HUES6 (cell line): ENCODE results near the gene WNT10A.
"Not testable (repeated sequence)": the region's sequence is repeated elsewhere in the genome, so short reads cannot be mapped to it uniquely, and the experiment has no call there.

Source experiments
- H3K27ac ChIP-seq: 2 replicates; pipeline ENCODE4 v1.7.0; 2013; ENCODE audit warnings: low read depth, mild to moderate bottlenecking, low read length, inconsistent platforms
- H3K27me3 ChIP-seq: 2 replicates; pipeline ENCODE4 v1.6.1; 2013; ENCODE audit warnings: low read length; ENCODE audit not compliant: control insufficient read depth, insufficient read depth
- H3K36me3 ChIP-seq: 2 replicates; pipeline ENCODE4 v1.6.1; 2013; ENCODE audit warnings: low read length; ENCODE audit not compliant: control insufficient read depth, insufficient read depth
- H3K4me1 ChIP-seq: 2 replicates; pipeline ENCODE4 v1.6.1; 2013; ENCODE audit warnings: low read length; ENCODE audit not compliant: control insufficient read depth, insufficient read depth
- H3K4me3 ChIP-seq: 2 replicates; pipeline ENCODE4 v1.5.1; 2013; ENCODE audit warnings: low read depth, low read length
- H3K9ac ChIP-seq: one replicate; pipeline ENCODE4 v1.6.1; 2013; ENCODE audit warnings: mild to moderate bottlenecking, low read length
- H3K9me3 ChIP-seq: 2 replicates; pipeline ENCODE4 v1.6.1; 2013; ENCODE audit warnings: low read depth, low read length; ENCODE audit not compliant: control insufficient read depth, insufficient read depth

The WNT10A gene

DNA sequence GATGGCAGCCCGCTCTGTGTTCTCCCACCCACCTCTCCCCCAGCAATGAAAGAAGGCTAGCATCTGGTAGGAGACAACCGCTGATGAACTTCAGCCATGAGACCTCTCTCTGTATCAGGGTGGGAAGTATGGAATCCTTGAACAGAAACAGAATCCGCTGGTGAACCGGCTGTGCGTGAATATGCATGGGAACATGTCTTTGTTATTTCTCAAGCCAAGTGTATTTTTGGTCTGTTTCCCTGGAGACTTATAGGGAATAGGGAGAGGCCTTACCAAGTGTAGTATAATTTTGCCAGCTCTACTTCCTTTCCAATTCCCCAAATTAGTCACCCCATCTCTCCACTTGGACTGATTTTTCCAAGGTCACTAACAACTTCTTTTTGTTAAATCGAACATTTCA lies 30.1 kb downstream of the WNT10A start:
- no peak overlapping the region for H3K9ac ChIP-seq
- H3K36me3 ChIP-seq = no peaks in the 10 kb centered on the region
- H3K4me1 ChIP-seq = peaks cover 8% of the 10 kb centered on the region; the same call in 1 of the 2 replicates
- H3K4me3 ChIP-seq = no peak overlapping the region
- no peaks in the 10 kb centered on the region for H3K9me3 ChIP-seq
- no peak overlapping the region for H3K27ac ChIP-seq
- H3K27me3 ChIP-seq = peaks cover 21% of the 10 kb centered on the region

DNA sequence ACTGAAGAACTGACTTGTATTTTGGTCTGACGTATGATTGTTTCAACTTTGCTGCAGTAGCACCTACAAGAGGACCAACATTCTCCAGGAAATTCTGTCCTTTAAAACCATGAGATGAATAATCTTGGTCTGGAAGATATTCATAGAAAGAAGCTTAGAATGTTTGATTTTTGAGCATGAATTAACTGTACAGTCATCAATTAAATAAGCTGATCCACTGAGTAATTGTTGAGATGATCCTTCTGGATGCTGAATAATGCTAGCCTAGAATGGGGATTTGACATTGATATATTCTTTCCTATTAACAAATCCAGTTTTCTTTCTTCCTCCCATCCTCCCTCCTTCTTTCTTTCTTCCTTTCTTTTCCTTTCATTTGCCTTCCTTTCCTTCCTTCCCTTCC lies 39.9 kb downstream of the WNT10A start:
- Histone ChIP-seq H3K27me3 (no peaks in the 10 kb centered on the region), H3K36me3 (no peaks in the 10 kb centered on the region), H3K4me1 (no peaks in the 10 kb centered on the region), H3K9me3 (peaks cover 13% of the 10 kb centered on the region; the same call in 1 of the 2 replicates), H3K27ac (no peak overlapping the region), H3K4me3 (no peak overlapping the region), H3K9ac (no peak overlapping the region)

DNA sequence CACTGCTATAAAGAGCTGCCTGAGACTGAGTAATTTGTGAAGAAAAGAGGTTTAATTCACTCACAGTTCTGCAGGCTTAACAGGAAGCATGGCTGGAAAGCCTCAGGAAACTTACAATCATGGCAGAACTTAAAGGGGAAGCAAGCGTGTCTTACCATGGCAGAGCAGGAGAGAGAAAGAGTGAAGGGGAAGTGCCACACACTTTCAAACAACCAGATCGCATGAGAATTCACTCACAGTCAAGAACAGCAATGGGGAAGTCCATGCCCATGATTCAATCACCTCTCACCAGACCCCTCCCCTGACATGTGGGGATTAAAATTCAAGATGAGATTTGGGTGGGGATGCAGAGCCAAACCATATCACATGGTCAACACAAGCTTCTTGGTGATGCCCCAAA lies 44.1 kb downstream of the WNT10A start:
- no peak overlapping the region for H3K27ac ChIP-seq
- no peaks in the 10 kb centered on the region for H3K36me3 ChIP-seq
- H3K27me3 ChIP-seq = no peaks in the 10 kb centered on the region
- H3K9me3 ChIP-seq = peaks cover 19% of the 10 kb centered on the region
- no peak overlapping the region for H3K9ac ChIP-seq
- H3K4me1 ChIP-seq = no peaks in the 10 kb centered on the region
- H3K4me3 ChIP-seq = no peak overlapping the region

GRCh38 chr2:218925434-218925833 lies 44.8 kb downstream of the WNT10A start:
- Histone ChIP-seq H3K9ac (no peak overlapping the region), H3K36me3 (no peaks in the 10 kb centered on the region), H3K4me1 (no peaks in the 10 kb centered on the region), H3K9me3 (peaks cover 23% of the 10 kb centered on the region), H3K4me3 (no peak overlapping the region), H3K27me3 (no peaks in the 10 kb centered on the region), H3K27ac (no peak overlapping the region)

GRCh38 chr2:218927422-218927821 lies 46.8 kb downstream of the WNT10A start:
- H3K9me3 ChIP-seq = peaks cover 25% of the 10 kb centered on the region
- no peaks in the 10 kb centered on the region for H3K27me3 ChIP-seq
- no peaks in the 10 kb centered on the region for H3K36me3 ChIP-seq
- no peak overlapping the region for H3K9ac ChIP-seq
- H3K4me1 ChIP-seq = no peaks in the 10 kb centered on the region
- no peak overlapping the region for H3K27ac ChIP-seq
- H3K4me3 ChIP-seq = no peak overlapping the region

GRCh38 chr2:218927876-218928275 lies 47.2 kb downstream of the WNT10A start:
- H3K9me3 ChIP-seq = peaks cover 22% of the 10 kb centered on the region
- H3K4me3 ChIP-seq = no peak overlapping the region
- no peaks in the 10 kb centered on the region for H3K4me1 ChIP-seq
- H3K27me3 ChIP-seq = no peaks in the 10 kb centered on the region
- no peak overlapping the region for H3K9ac ChIP-seq
- no peak overlapping the region for H3K27ac ChIP-seq
- H3K36me3 ChIP-seq = no peaks in the 10 kb centered on the region

DNA sequence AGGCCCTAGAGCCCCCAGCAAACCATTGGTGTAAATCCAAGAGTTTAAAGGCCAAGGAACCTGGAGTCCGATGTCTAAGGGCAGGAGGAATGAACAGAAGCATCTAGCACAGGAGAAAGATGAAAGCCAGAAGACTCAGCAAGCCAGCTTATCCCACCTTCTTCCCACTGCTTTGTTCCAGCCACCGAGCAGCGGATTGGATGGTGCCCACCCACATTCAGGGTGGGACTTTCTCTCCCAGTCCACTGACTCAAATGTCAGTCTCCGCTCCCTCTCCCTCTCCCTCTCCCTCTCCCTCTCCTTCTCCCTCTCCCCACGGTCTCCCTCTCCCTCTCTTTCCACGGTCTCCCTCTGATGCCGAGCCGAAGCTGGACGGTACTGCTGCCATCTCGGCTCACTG lies 49.8 kb downstream of the WNT10A start:
- H3K9me3 ChIP-seq = peaks cover 12% of the 10 kb centered on the region
- not testable (repeated sequence) for H3K27me3 ChIP-seq, H3K27ac ChIP-seq, H3K36me3 ChIP-seq, H3K4me1 ChIP-seq, H3K4me3 ChIP-seq, H3K9ac ChIP-seq

DNA sequence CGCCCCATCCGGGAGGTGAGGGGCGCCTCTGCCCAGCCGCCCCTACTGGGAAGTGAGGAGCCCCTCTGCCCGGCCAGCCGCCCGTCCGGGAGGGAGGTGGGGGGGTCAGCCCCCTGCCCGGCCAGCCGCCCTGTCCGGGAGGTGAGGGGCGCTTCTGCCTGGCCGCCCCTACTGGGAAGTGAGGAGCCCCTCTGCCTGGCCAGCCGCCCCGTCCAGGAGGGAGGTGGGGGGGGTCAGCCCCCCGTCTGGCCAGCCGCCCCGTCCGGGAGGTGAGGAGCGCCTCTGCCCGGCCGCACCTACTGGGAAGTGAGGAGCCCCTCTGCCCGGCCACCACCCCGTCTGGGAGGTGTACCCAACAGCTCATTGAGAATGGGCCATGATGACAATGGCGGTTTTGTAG lies 51.1 kb downstream of the WNT10A start:
- peaks cover 12% of the 10 kb centered on the region for H3K9me3 ChIP-seq
- not testable (repeated sequence) for H3K27ac ChIP-seq, H3K4me3 ChIP-seq, H3K9ac ChIP-seq, H3K36me3 ChIP-seq, H3K4me1 ChIP-seq
- H3K27me3 ChIP-seq = peaks cover 10% of the 10 kb centered on the region
